ENCODE results near the gene PCYT2.
A peak's percentile ranks its signal among the peaks of the same experiment; 100 is the strongest.

Gene PCYT2

DNA sequence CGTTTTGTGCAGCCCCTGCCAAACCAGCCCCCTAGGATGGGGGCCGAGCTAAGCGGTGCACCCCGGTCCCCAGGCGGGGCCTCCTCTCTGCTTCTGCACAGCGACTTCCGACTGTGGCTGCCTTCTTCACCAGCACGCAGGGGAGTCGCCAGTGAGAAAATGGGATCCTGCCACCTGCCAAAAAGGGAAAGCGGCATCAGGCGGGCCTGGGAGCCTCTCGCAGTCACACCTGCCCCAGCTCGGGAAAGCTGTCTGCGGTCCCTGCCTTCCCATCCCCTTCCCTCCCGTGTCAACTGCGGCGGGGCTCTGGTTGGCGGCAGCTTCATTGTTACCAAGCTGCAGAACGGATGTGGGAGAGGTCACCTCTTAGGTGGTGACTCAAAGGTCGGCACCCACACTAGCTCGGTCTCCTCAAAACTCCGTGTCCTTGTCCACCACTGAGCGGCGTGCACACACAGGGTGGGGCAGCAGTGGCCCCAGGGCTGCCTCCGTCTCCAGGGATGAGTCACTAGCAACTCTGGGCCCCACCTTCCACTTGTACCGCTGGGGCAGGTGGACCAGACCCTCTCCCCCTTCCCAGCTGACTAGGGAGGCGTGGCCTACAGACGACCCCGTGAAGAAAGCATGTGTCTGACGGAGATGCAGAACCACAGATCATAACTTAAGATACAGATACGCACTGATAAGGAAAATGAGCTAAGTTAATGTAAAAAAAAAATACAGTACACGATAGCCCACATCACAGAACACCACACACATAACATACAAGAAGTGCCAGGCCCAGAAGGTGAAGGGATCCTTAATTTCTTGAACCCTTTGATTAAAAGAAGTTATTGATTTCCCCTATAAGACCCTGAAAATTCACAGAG is 1.5 kb upstream of the PCYT2 start:
- Histone ChIP-seq H3K9me3 (ENCODE audit: control insufficient read depth, insufficient read depth, low read length) (no peaks in the 10 kb centered on the region), H3K4me3 (ENCODE audit: low read depth, low read length) (no peak overlapping the region), H3K9ac (ENCODE audit: low read depth, low read length) (no peak overlapping the region), H3K36me3 (ENCODE audit: control insufficient read depth, insufficient read depth, low read length) (peaks cover 46% of the 10 kb centered on the region), H3K27me3 (ENCODE audit: control insufficient read depth, insufficient read depth, low read length) (peaks cover 6% of the 10 kb centered on the region), H3K4me1 (ENCODE audit: control insufficient read depth, insufficient read depth, low read length) (peaks cover 6% of the 10 kb centered on the region)

DNA sequence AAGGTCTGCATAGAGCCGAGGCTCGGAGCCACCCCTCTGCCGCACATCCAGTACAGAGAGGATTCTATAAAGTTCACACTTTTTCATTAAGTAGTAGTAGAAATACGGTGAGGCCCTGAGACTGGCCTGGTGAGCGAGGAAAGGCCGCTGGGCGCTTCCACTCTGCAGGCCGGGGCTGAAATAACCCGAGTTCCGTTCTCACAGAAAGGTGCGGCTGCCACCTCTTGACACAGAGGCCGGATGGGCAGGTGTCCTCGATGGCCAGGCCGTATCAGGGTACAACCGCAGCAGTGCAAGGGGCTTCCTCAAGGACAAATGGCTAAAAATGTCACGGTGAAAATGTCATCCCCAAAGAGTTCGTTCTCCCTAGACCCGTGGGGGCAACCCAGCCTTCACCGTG is 770 bp upstream of the PCYT2 start:
- Histone ChIP-seq H3K27me3 (ENCODE audit: control insufficient read depth, insufficient read depth, low read length) (peaks cover 6% of the 10 kb centered on the region), H3K9me3 (ENCODE audit: control insufficient read depth, insufficient read depth, low read length) (no peaks in the 10 kb centered on the region), H3K36me3 (ENCODE audit: control insufficient read depth, insufficient read depth, low read length) (peaks cover 53% of the 10 kb centered on the region), H3K4me1 (ENCODE audit: control insufficient read depth, insufficient read depth, low read length) (peaks cover 3% of the 10 kb centered on the region), H3K4me3 (ENCODE audit: low read depth, low read length) (no peak overlapping the region), H3K9ac (ENCODE audit: low read depth, low read length) (no peak overlapping the region)

- Histone ChIP-seq H3K9me3 (ENCODE audit: control insufficient read depth, insufficient read depth, low read length) (no peaks in the 10 kb centered on the region), H3K27me3 (ENCODE audit: control insufficient read depth, insufficient read depth, low read length) (peaks cover 6% of the 10 kb centered on the region), H3K36me3 (ENCODE audit: control insufficient read depth, insufficient read depth, low read length) (peaks cover 53% of the 10 kb centered on the region), H3K4me1 (ENCODE audit: control insufficient read depth, insufficient read depth, low read length) (no peaks in the 10 kb centered on the region), H3K9ac (ENCODE audit: low read depth, low read length) (peak overlapping the region; percentile 47), H3K4me3 (ENCODE audit: low read depth, low read length) (peak overlapping the region; percentile 69)
Measured at GRCh38 chr17:81910840-81911276, 341 bp downstream of the PCYT2 start.

DNA sequence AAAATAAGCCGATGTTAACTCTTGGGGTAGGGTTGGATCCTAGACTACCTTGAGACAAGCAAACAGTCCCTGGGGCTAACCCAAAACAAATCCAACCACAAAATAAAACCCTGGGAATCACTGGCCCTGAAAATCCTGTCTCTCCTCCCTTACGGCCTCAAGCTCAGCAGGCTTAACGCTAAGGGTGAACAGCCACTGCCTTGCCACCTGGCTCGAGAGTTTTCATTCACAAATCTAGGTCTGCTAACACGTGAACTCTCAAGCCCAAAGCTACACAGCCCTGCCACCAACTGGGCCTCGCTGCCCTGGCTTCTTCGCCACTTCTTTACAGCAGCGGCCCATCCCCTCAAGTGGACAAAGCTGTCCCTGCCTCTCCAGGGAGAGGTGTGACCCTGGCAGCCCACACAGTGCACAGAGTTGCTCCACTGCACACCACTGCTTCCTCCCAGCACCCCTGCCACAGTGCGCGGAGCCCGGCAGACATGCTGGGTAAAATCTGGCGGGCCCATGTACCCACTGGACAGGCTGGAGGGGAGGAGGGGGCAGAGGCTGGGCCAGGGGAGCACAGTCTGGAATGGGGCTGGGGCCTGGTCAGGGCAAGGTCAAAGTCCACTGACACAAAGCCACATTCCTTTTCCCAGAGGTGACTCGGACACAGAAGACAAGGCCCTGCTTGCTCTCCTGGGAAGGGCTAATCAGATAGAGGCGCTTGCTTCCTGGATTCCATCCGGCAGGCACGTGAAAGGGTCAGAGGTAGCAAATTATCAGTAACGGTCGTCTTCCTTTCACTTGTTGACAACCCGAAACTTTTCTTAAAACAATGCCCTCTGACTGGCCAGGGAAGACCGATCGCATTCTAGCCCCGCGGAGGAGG is 996 bp downstream of the PCYT2 start:
- Histone ChIP-seq H3K9ac (ENCODE audit: low read depth, low read length) (peak overlapping the region; percentile 47), H3K4me3 (ENCODE audit: low read depth, low read length) (peak overlapping the region; percentile 69), H3K27me3 (ENCODE audit: control insufficient read depth, insufficient read depth, low read length) (peaks cover 6% of the 10 kb centered on the region), H3K4me1 (ENCODE audit: control insufficient read depth, insufficient read depth, low read length) (no peaks in the 10 kb centered on the region), H3K9me3 (ENCODE audit: control insufficient read depth, insufficient read depth, low read length) (no peaks in the 10 kb centered on the region), H3K36me3 (ENCODE audit: control insufficient read depth, insufficient read depth, low read length) (peaks cover 51% of the 10 kb centered on the region)

DNA sequence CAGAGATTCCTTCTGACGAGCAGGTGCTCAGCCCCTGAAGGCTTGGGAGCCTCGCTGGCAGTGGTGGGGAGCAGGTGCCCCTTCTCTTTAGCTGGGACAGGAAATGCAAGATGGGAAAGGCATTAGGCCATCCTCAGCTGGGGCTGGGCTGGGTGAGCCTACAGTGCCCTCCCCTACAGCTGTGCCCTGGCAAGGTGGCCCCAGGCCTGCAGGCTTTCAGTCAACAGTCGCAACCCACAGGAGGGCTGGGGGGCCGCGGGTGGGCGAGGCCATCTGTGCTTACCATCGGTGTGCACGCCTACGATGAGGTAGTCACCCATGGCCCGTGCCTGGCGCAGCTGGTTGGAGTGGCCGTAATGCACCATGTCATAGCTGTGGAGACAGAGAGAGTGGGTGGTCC is 2.0 kb downstream of the PCYT2 start:
- Histone ChIP-seq H3K4me1 (ENCODE audit: control insufficient read depth, insufficient read depth, low read length) (no peaks in the 10 kb centered on the region), H3K4me3 (ENCODE audit: low read depth, low read length) (no peak overlapping the region), H3K27me3 (ENCODE audit: control insufficient read depth, insufficient read depth, low read length) (peaks cover 6% of the 10 kb centered on the region), H3K36me3 (ENCODE audit: control insufficient read depth, insufficient read depth, low read length) (peaks cover 45% of the 10 kb centered on the region), H3K9ac (ENCODE audit: low read depth, low read length) (no peak overlapping the region), H3K9me3 (ENCODE audit: control insufficient read depth, insufficient read depth, low read length) (no peaks in the 10 kb centered on the region)

GRCh38 chr17:81908793-81909192 is 2.4 kb downstream of the PCYT2 start:
- Histone ChIP-seq H3K9ac (ENCODE audit: low read depth, low read length) (no peak overlapping the region), H3K4me1 (ENCODE audit: control insufficient read depth, insufficient read depth, low read length) (no peaks in the 10 kb centered on the region), H3K9me3 (ENCODE audit: control insufficient read depth, insufficient read depth, low read length) (no peaks in the 10 kb centered on the region), H3K27me3 (ENCODE audit: control insufficient read depth, insufficient read depth, low read length) (peaks cover 6% of the 10 kb centered on the region), H3K4me3 (ENCODE audit: low read depth, low read length) (no peak overlapping the region), H3K36me3 (ENCODE audit: control insufficient read depth, insufficient read depth, low read length) (peaks cover 41% of the 10 kb centered on the region)

DNA sequence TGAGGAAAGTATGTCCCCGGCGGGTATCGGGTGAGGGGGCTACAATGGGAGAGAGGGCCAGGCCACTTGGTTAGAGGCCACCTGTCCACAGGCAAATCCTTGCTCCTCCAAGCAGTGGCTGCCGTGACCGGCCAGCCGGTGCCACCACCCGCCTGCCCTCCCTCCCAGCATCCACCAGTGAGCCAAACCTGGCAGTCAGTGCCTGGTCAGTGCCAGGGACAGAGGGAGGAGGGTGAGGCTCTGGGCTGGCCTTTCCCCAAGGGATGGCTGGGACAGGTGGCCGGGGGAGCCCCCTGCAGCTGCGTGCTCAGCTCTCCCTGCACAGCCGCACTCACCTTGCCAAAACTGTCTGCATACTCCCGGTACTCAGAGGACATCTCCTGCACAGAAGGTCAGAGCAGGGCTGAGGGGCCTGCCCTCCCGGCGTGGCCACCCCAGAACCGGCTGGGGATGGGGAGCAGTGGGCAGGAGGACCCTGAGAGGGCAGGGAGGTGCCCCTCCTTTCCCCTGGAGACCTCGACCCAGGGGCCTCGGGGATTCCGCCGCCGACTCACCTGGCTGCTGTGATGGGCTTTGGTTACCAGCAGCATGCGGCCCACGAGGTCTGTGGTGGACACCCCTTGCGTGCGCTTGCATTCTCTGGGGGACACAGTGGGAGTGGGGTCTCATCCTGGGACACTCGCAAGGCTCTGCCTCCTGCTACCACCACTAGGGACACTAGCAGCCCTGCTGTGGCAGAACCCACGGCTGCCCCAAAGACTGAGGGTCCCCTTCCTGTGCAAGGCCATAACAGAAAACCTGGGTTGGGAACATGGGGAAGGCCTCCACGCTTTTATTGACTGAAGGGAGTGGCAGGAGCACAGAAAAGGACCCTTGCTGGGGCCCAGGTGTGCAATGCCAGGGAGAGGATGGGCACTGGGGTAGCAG is 3.7 kb downstream of the PCYT2 start:
- H3K9ac ChIP-seq (ENCODE audit: low read depth, low read length), result no peak overlapping the region
- no peak overlapping the region for H3K4me3 ChIP-seq (ENCODE audit: low read depth, low read length)
- no peaks in the 10 kb centered on the region for H3K9me3 ChIP-seq (ENCODE audit: control insufficient read depth, insufficient read depth, low read length)
- peaks cover 32% of the 10 kb centered on the region for H3K36me3 ChIP-seq (ENCODE audit: control insufficient read depth, insufficient read depth, low read length)
- H3K27me3 ChIP-seq (ENCODE audit: control insufficient read depth, insufficient read depth, low read length), result peaks cover 6% of the 10 kb centered on the region
- H3K4me1 ChIP-seq (ENCODE audit: control insufficient read depth, insufficient read depth, low read length), result no peaks in the 10 kb centered on the region

GRCh38 chr17:81906476-81907218 is 4.6 kb downstream of the PCYT2 start:
- no peaks in the 10 kb centered on the region for H3K9me3 ChIP-seq (ENCODE audit: control insufficient read depth, insufficient read depth, low read length)
- H3K4me3 ChIP-seq (ENCODE audit: low read depth, low read length), result no peak overlapping the region
- peaks cover 7% of the 10 kb centered on the region for H3K27me3 ChIP-seq (ENCODE audit: control insufficient read depth, insufficient read depth, low read length)
- no peaks in the 10 kb centered on the region for H3K4me1 ChIP-seq (ENCODE audit: control insufficient read depth, insufficient read depth, low read length)
- H3K36me3 ChIP-seq (ENCODE audit: control insufficient read depth, insufficient read depth, low read length), result peaks cover 26% of the 10 kb centered on the region
- no peak overlapping the region for H3K9ac ChIP-seq (ENCODE audit: low read depth, low read length)

DNA sequence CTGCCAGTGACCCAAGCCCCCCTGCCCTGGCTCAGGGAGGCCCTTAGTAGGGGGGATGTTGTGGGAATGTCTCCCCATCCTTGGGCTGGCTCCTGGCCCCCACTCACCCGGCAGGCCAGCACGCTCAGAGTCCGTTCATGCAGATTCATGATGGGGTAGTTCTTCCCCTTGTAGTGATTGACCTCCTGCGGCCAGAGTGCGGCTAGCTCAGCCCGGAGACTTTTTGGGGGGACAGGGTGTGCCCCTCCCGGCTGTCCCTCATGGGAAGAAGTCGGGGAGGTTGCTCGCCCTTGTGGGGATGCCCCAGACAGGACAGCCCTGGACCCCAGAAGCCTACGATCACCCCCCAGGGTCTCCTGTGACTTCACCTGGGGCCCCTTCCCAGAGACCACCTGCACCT is 5.2 kb downstream of the PCYT2 start:
- H3K4me3 ChIP-seq (ENCODE audit: low read depth, low read length), result no peak overlapping the region
- peaks cover 26% of the 10 kb centered on the region for H3K36me3 ChIP-seq (ENCODE audit: control insufficient read depth, insufficient read depth, low read length)
- no peak overlapping the region for H3K9ac ChIP-seq (ENCODE audit: low read depth, low read length)

GRCh38 chr17:81905424-81905875 is 5.7 kb downstream of the PCYT2 start:
- H3K36me3 ChIP-seq (ENCODE audit: control insufficient read depth, insufficient read depth, low read length), result peaks cover 28% of the 10 kb centered on the region
- H3K27me3 ChIP-seq (ENCODE audit: control insufficient read depth, insufficient read depth, low read length), result peaks cover 14% of the 10 kb centered on the region
- no peaks in the 10 kb centered on the region for H3K9me3 ChIP-seq (ENCODE audit: control insufficient read depth, insufficient read depth, low read length)
- H3K4me1 ChIP-seq (ENCODE audit: control insufficient read depth, insufficient read depth, low read length), result no peaks in the 10 kb centered on the region
- no peak overlapping the region for H3K4me3 ChIP-seq (ENCODE audit: low read depth, low read length)
- H3K9ac ChIP-seq (ENCODE audit: low read depth, low read length), result no peak overlapping the region

More for the DNA sequence above, 5.2 kb downstream of the PCYT2 start:
- Histone ChIP-seq H3K27me3 (ENCODE audit: control insufficient read depth, insufficient read depth, low read length) (peaks cover 14% of the 10 kb centered on the region), H3K4me1 (ENCODE audit: control insufficient read depth, insufficient read depth, low read length) (no peaks in the 10 kb centered on the region), H3K9me3 (ENCODE audit: control insufficient read depth, insufficient read depth, low read length) (no peaks in the 10 kb centered on the region)
